ENCODE results near the gene AEBP2. TPM values are rescaled to one million over a fixed set of nuclear protein-coding genes. Genes with fewer than 3 reads are reported as not detected.

AEBP2 gene
- total RNA-seq, 1 donor from 2014 or later = 21.0 TPM

GRCh38 chr12:19529951-19530636 lies 90.8 kb downstream of the AEBP2 start:
- peaks cover 4% of the 10 kb centered on the region for H3K4me1 Mint-ChIP-seq (ENCODE audit: low read depth, unreplicated experiment)
- H3K9me3 Mint-ChIP-seq (ENCODE audit: unreplicated experiment) = peaks cover 6% of the 10 kb centered on the region
- no peak overlapping the region for H3K27ac Mint-ChIP-seq (ENCODE audit: unreplicated experiment)
- TF ChIP-seq CTCF (IDR thresholded peaks at IDR 0.05; ENCODE audit: partially characterized antibody, unreplicated experiment) = no peak
- H3K4me3 Mint-ChIP-seq (ENCODE audit: unreplicated experiment) = no peak overlapping the region
- peaks cover 2% of the 10 kb centered on the region for H3K36me3 Mint-ChIP-seq (ENCODE audit: unreplicated experiment)
- no peak for DNase-seq
- H3K27me3 Mint-ChIP-seq (ENCODE audit: unreplicated experiment) = peaks cover 1% of the 10 kb centered on the region

DNA sequence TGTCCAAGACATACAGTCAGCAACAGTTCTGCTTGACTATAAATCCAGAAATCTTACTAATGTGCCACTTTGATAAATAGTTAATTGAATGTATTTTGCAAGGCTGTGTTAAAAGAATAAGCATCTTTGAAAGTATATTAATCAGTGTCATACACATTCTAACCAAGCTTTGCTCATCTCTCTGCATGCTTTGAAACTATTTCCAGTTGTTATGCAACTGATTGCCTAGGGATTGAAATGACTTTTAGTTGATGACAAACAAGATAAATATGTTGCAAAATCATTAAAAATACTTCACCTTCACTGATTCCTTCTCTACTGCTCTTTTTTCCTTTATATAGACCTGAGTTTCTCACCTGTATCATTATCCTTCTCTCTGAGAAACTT lies 91.3 kb downstream of the AEBP2 start:
- TF ChIP-seq CTCF (IDR thresholded peaks at IDR 0.05; ENCODE audit: partially characterized antibody, unreplicated experiment) = no peak
- Mint-ChIP-seq H3K4me3 (ENCODE audit: unreplicated experiment) (no peak overlapping the region), H3K4me1 (ENCODE audit: low read depth, unreplicated experiment) (peaks cover 4% of the 10 kb centered on the region), H3K27me3 (ENCODE audit: unreplicated experiment) (peaks cover 1% of the 10 kb centered on the region), H3K36me3 (ENCODE audit: unreplicated experiment) (peaks cover 8% of the 10 kb centered on the region), H3K27ac (ENCODE audit: unreplicated experiment) (no peak overlapping the region), H3K9me3 (ENCODE audit: unreplicated experiment) (peaks cover 5% of the 10 kb centered on the region)
- DNase-seq = no peak

- no peak for TF ChIP-seq CTCF (IDR thresholded peaks at IDR 0.05; ENCODE audit: partially characterized antibody, unreplicated experiment)
- Mint-ChIP-seq H3K27me3 (ENCODE audit: unreplicated experiment) (no peaks in the 10 kb centered on the region), H3K27ac (ENCODE audit: unreplicated experiment) (no peak overlapping the region), H3K9me3 (ENCODE audit: unreplicated experiment) (peaks cover under 1% of the 10 kb centered on the region), H3K36me3 (ENCODE audit: unreplicated experiment) (peaks cover 12% of the 10 kb centered on the region), H3K4me3 (ENCODE audit: unreplicated experiment) (no peak overlapping the region), H3K4me1 (ENCODE audit: low read depth, unreplicated experiment) (peaks cover 4% of the 10 kb centered on the region)
- no peak for DNase-seq
Measured at GRCh38 chr12:19533567-19533966, 94.3 kb downstream of the AEBP2 start.

DNA sequence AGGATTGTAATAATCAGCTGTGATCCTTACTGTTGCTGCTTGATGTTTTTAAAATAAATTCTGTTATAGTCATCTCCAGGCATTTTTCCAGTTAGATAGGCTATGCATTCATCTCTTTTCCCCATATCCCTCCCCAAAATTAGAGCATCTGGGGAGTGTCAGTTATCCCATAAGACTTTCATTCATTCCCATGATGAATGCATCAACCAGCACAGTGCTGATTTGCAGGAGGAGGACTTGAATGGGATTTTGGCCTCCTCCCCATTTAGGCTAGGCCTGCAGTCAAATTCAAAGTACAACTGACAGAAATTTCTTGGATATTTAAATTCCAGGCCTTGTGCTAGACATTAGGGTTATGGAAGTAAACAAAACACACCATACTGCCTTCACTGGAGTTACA lies 99.8 kb downstream of the AEBP2 start:
- no peak for TF ChIP-seq CTCF (IDR thresholded peaks at IDR 0.05; ENCODE audit: partially characterized antibody, unreplicated experiment)
- Mint-ChIP-seq H3K9me3 (ENCODE audit: unreplicated experiment) (no peaks in the 10 kb centered on the region), H3K36me3 (ENCODE audit: unreplicated experiment) (peaks cover 12% of the 10 kb centered on the region), H3K4me1 (ENCODE audit: low read depth, unreplicated experiment) (peaks cover 2% of the 10 kb centered on the region), H3K27ac (ENCODE audit: unreplicated experiment) (no peak overlapping the region), H3K4me3 (ENCODE audit: unreplicated experiment) (no peak overlapping the region), H3K27me3 (ENCODE audit: unreplicated experiment) (no peaks in the 10 kb centered on the region)
- no peak for DNase-seq

DNA sequence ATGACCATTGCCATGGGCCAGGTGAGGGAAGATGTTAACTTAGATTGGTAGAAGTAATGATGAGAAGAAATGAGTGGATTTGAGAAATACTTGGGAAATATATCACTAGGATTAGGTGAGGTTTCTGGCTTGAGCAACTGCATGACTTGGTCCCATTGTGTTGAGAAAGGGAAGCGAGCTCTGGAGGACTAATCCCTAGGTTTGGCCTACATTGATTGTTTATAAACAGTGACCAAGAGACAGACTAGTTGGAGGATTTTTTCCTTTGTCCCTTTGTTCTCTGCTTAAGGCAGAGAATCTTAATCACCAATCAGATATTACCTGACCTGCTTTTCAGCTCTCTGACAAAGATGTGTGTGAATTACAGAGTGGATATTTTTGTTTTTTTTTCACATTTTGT lies 100.5 kb downstream of the AEBP2 start:
- Mint-ChIP-seq H3K4me3 (ENCODE audit: unreplicated experiment) (no peak overlapping the region), H3K27me3 (ENCODE audit: unreplicated experiment) (no peaks in the 10 kb centered on the region), H3K9me3 (ENCODE audit: unreplicated experiment) (no peaks in the 10 kb centered on the region), H3K36me3 (ENCODE audit: unreplicated experiment) (peaks cover 12% of the 10 kb centered on the region), H3K27ac (ENCODE audit: unreplicated experiment) (no peak overlapping the region), H3K4me1 (ENCODE audit: low read depth, unreplicated experiment) (peaks cover 6% of the 10 kb centered on the region)
- no peak for DNase-seq
- no peak for TF ChIP-seq CTCF (IDR thresholded peaks at IDR 0.05; ENCODE audit: partially characterized antibody, unreplicated experiment)

Measured in glutamatergic neuron (in vitro differentiated cells).